Cardiac fibroblast (primary cell): ENCODE measurements around the gene NAXD.

Experiments used
- DNase-seq, 2 donors: peaks; one replicate each; pipeline versions ENCODE4 v3.0.0 to v3.0.0-alpha.2; 2010; ENCODE audit warnings: low read depth in 2 of 2
- H3K4me3 ChIP-seq, 2 donors: replicated peaks in 1 of 2; 1 replicate in 1 of 2; 2 replicates in 1 of 2; pipeline ENCODE4 v1.5.1; 2011; ENCODE audit warnings: low read depth in 2 of 2, low read length in 2 of 2, mild to moderate bottlenecking in 2 of 2, moderate library complexity in 1 of 2
- TF ChIP-seq, protein P1 (sequence below): IDR thresholded peaks from one replicate; pipeline ENCODE4 v1.5.1; 2011; ENCODE audit warnings: low read depth, mild to moderate bottlenecking, low read length, inconsistent platforms

The NAXD gene

DNA sequence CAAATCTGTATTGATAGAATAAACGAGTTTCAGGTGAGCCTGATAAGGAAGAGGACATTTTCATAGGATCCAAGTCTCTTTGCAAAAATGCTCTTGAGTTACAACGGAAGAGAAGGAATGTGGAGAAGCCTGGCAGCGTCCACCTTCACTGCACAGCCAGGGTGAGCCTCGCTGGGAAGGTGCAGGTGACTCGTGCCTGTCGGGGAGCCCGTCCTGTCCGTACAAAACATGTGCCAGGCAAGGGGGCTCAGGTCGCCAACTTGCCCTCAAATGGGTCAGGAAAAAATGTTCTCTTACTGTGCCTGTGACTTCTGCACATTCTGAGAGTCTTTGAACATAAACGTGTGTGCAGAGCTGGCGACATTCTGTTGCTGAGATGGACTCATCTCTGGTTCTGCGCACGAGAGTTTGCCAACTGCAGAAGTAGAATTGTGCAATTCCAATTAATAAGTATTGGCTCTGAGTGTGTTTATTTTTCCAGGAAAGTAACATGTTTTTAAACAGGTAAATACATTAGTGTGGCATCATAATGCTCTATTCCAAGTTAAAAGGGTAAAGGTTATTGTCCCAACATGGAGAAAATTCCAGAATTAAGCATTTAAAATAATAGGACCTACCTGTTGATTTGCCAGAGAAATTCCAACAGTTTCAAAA is 28.6 kb downstream of the NAXD start:
- no peak overlapping the region for H3K4me3 ChIP-seq
- TF ChIP-seq, protein P1, sequence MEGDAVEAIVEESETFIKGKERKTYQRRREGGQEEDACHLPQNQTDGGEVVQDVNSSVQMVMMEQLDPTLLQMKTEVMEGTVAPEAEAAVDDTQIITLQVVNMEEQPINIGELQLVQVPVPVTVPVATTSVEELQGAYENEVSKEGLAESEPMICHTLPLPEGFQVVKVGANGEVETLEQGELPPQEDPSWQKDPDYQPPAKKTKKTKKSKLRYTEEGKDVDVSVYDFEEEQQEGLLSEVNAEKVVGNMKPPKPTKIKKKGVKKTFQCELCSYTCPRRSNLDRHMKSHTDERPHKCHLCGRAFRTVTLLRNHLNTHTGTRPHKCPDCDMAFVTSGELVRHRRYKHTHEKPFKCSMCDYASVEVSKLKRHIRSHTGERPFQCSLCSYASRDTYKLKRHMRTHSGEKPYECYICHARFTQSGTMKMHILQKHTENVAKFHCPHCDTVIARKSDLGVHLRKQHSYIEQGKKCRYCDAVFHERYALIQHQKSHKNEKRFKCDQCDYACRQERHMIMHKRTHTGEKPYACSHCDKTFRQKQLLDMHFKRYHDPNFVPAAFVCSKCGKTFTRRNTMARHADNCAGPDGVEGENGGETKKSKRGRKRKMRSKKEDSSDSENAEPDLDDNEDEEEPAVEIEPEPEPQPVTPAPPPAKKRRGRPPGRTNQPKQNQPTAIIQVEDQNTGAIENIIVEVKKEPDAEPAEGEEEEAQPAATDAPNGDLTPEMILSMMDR = no peak
- no peak for DNase-seq

DNA sequence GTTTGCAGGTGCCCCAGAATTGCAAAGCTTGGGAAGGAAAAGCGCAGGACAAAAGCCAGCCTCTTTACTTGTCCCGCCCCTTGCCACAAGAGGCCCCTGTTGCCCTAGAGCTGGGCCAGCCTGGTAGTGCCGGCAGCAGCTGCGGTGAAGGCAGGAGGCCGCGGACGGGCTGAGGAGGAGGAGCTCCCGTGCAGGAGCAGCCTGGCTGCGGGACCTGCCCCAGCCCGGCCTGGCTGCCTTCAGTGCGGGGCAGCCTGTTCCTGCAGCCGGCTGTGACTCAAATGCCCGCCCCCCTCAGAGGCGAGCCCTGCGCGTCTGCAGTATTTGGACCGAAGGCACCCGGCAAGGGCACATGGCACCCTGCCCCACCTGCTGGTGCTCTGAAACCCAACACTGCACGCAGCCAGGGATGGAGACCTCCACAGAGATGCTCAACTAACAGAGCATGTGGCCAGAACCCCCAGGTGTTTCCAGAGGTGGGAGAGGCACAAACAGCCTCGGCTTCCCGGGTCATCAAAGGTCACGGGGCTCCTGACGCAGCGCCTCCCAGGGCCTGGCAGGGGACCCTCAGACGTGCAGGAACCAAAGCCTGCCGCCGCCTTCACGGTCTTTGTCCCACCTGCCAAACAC is 29.7 kb downstream of the NAXD start:
- H3K4me3 ChIP-seq = no peak overlapping the region
- TF ChIP-seq, protein P1 = peak; percentile 4
- peak; percentile 28 to 63 for DNase-seq

DNA sequence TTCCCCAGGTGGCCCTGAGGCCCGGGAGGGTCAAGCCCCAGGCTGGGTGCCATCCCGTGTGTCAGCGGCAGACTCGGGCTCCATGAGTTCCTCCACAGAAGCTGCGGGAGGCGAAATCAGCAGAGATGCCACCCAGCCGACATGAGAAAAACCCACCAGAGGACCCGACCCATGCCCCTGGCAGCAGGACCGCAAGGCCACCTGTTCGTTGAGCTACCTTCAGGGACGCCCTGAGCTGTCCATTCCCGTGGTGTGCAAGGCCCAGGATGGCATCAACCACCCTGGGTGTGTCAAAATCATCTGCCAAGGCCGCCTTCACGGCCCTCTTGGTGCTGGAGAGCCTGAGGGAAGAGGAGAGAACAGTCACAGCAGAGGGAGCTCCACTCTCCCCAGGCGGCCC is 30.4 kb downstream of the NAXD start:
- TF ChIP-seq, protein P1 = no peak
- no peak for DNase-seq
- no peak overlapping the region for H3K4me3 ChIP-seq

DNA sequence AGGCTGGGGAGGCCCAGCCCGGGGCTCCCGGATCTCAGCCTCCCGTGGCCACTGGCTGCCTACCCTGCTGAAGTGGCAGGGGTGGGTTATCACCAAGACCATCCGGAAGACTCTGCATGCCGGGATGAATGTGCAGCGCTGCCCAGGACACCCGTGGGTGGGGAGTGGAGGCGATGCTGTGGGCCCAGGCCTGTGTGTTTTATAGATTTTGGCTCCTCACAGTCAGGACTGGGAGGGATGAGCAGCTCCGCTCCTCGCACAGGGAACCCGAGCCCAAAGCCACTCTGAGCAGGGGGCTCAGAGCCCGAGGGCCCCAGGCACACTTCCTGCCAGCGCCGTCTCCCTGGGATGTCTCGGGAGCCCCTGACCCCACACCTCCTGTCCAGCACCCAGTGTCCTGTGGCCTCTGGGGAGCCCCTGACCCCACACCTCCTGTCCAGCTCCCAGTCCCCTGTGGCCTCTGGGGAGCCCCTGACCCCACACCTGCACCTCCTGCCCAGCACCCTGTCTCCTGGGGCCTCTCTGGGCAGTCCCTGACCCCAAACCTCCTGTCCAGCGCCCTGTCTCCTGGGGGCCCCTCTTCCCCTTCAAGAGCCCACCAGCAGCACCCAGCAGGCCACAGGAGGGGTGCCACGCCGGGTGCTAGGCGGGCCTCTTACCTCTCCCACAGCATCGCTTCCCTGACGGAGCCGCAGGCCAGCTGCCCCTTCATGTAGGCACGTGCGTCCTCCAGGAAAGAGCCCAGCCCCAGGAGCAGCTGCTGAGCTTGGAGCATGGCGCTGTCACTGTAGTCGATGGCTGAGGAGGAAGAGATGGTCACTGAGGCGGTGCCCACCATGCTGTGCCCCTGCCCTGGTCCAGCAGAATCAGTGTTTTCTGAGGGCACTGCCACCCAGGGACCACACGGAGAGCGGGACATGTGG is 31.4 kb downstream of the NAXD start:
- no peak for DNase-seq
- TF ChIP-seq, protein P1 = no peak
- H3K4me3 ChIP-seq = no peak overlapping the region

DNA sequence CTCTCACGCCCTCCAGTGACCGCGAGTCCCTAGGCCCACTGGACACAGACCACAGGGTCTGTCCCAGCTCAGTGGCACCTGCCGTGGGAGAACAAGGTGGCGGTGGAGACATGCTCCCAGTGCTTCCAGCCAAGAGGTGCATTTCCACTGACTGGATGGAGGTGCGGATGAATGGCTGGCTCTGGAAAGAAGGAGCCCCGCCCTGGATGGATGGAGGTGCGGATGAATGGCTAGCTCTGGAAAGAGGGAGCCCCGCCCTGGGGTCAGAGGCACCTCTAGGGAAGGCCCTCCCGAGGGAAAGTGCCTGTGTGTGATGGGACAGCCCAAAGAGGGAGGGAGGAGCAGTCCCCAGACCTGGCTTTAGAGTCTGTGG is 32.0 kb downstream of the NAXD start:
- TF ChIP-seq, protein P1 = no peak

DNA sequence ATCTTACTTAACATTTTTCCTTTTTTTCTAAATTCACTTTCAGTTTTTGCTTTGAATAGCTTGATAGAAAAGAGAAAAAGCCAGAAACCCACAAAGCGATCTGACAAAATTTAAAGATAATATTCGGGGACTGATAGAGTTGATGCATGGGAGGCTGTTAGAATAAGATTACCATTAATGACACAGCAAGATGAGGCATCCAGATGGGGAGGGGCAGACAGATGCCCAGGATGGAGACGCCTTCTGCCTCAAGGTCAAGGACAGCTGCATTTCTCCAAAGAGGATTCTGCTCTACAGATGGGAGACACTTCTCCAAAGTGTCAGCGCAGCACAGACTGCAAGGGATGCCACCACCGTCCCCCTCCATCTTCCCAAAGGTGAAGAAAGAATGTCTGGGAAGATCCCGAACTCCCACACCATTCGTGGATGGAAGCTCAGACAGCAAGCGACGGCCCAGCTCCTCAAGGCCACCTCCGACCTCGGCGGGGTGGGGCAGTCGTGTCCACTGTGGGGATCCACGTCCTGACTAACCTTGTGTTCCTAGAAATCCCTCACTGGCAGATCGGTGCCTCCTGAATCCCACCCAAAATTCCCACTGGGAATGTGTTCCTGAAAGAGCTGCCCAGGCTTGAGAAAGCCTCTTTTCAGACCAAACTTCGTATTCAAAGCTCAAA is 32.9 kb downstream of the NAXD start:
- TF ChIP-seq, protein P1 = no peak
- DNase-seq = no peak
- no peak overlapping the region for H3K4me3 ChIP-seq

More for the DNA sequence above, 32.0 kb downstream of the NAXD start:
- H3K4me3 ChIP-seq = no peak overlapping the region
- DNase-seq = no peak
